GM19099 (cell line): ENCODE data around the gene GPR42.

Experiments used
- POLR2A ChIP-seq: IDR thresholded peaks from 3 replicates; pipeline ENCODE4 v1.6.1; 2011; ENCODE audit warnings: low read depth; ENCODE audit not compliant: insufficient read length; ENCODE audit errors: extremely low read depth

GPR42 gene

GRCh38 chr19:35399948-35400772, 29.3 kb downstream of the GPR42 start:
- no peak for TF ChIP-seq POLR2A

- no peak for TF ChIP-seq POLR2A
Measured at GRCh38 chr19:35400773-35401100, 29.9 kb downstream of the GPR42 start.

- no peak for TF ChIP-seq POLR2A
Measured at GRCh38 chr19:35403116-35403760, 32.4 kb downstream of the GPR42 start.

GRCh38 chr19:35404879-35405622, 34.2 kb downstream of the GPR42 start:
- no peak for TF ChIP-seq POLR2A

- no peak for TF ChIP-seq POLR2A
Measured at GRCh38 chr19:35407619-35408018, 36.8 kb downstream of the GPR42 start.

- no peak for TF ChIP-seq POLR2A
Measured at GRCh38 chr19:35408284-35409171, 37.7 kb downstream of the GPR42 start.

GRCh38 chr19:35409191-35409590, 38.3 kb downstream of the GPR42 start:
- no peak for TF ChIP-seq POLR2A

DNA sequence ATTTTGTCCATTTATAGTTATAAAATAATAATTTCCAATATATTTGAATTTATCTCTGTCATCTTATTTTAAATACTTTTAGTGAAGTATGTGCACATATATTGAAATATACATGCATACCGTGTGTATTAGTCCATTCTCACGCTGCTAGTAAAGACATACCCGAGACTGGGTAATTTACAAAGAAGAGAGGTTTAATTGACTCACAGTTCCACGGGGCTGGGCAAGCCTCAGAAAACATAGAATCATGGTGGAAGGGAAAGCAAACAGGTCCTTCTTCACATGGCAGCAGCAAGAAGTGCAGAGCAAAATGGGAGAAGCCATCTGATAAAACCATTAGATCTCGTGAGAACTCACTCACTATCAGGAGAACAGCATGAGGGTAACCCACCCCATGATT, 39.6 kb downstream of the GPR42 start:
- no peak for TF ChIP-seq POLR2A

DNA sequence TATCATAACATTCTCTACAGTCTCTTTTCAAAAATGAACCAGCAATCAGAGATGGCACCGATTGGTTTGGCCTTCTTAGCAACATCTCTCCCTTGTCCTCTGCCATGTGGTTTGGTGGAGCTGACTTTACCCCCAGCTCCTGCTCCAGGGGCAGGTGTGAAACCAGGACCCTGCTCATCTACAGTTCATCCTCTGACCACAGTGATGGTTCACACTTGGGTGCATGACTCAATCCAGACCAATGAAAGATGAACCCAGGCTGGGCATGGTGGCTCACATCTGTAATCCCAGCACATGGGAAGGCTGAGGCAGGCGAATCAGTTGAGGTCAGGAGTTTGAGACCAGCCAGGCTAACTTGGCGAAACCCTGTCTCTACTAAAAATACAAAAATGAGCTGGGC, 43.6 kb downstream of the GPR42 start:
- no peak for TF ChIP-seq POLR2A

DNA sequence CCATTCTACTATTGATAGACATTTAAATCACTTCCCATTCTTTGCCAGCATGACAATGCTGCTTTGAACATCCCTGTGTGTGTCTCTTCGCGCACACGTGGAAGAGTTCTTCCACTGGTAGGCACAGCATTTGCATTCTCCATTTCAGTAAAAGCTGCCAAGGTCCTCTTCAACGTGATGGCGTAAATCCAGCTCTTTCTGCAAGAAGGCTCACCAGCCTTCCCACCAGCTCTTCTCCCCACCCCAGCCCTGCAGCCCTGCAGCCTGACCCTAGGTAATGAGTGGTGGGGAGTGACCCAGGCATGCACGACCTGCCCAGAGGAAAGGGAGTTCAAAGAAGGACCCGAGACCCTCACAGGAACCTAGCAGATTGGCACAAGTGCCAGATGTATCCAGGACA, 45.5 kb downstream of the GPR42 start:
- no peak for TF ChIP-seq POLR2A

GRCh38 chr19:35417278-35417677, 46.4 kb downstream of the GPR42 start:
- no peak for TF ChIP-seq POLR2A

DNA sequence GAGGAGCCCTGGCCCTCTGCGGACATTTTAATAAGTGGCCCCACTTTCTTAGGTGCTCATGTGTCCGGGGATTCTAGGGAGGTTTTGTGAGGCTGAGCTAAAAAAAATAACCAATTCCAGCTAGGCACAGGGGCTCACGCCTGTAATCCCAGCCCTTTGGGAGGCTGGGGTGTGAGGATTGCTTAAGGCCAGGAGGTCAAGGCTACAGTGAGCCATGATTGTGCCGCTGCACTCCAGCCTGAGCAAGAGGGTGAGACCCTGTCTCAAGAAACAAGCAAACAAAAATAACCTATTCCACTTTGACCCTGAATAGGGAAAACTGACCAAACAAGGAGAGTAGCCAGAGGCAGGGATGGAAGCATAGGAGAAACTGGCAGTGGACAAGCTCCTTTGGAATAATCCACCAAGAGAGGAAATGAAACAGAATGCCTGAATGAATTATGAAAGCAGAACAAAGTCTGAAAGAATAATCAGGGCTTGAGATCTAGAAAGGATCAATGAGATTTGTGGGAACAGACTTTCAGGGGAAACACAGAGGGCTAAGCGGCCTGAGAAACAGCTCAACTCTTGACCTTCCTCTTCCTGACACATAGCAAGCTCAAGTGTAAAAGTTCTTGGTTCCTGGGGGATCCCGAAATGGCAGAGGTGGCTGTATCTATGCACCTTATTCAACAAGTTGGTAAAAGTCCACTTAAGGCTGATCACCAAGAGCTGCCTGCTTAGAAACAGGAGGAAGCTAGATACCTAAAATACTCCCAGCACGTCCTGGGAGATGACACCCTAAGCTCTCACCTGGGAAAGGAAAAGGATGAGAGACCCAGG, 47.1 kb downstream of the GPR42 start:
- no peak for TF ChIP-seq POLR2A

GRCh38 chr19:35419046-35419445, 48.2 kb downstream of the GPR42 start:
- TF ChIP-seq POLR2A: no peak

DNA sequence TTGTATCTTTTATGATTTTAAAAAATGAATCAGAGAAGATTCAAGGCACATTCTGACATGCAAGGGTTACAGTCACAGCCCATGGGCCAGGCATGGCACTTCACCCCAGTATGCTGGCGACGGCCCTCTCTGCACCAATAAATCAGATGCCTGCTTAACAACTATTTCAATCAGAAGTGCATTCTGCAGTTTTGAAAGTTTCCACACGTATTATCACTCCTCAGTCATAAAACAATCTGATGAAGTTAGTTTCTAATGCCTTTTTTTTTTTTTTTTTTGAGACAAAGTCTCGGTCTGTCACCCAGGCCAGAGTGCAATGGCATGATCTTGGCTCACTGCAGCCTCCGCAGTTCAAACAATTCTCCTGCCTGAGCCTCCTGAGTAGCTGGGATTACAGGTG, 48.9 kb downstream of the GPR42 start:
- TF ChIP-seq POLR2A: no peak
